ENCODE measurements around the gene DNER.

DNER gene

DNA sequence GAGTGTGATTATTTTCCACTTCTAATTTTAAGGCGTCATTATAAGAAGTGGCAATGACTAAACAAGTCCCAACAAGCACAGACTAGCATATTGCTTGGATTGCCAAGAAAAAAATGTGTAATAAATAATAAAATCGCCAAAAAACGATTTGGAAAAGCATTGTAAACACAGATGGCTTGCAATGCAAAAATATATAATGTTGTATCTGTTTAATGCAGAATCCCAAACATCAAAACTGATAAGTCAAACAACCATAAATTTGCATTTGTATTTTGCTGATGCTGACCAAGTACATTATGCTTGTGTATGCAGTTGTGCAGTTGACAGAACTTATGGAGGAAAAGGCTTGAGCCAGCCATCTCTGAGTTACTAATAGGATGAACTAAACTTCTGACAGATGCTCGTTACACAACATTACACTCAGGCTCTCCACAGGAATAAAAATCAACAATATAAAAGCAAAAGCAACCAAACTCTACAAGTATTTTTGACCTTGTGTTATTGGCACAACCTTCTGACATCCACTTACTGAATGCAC lies 68.1 kb downstream of the DNER start:
- no peak for DNase-seq (ENCODE audit: low spot score)
- in situ Hi-C loops (cut with MboI; ENCODE audit: low pct_unique_long_range_greater_than_20kb, low sequenced_read_pairs, unreplicated experiment) = no loop called here
- TF ChIP-seq, protein P1, sequence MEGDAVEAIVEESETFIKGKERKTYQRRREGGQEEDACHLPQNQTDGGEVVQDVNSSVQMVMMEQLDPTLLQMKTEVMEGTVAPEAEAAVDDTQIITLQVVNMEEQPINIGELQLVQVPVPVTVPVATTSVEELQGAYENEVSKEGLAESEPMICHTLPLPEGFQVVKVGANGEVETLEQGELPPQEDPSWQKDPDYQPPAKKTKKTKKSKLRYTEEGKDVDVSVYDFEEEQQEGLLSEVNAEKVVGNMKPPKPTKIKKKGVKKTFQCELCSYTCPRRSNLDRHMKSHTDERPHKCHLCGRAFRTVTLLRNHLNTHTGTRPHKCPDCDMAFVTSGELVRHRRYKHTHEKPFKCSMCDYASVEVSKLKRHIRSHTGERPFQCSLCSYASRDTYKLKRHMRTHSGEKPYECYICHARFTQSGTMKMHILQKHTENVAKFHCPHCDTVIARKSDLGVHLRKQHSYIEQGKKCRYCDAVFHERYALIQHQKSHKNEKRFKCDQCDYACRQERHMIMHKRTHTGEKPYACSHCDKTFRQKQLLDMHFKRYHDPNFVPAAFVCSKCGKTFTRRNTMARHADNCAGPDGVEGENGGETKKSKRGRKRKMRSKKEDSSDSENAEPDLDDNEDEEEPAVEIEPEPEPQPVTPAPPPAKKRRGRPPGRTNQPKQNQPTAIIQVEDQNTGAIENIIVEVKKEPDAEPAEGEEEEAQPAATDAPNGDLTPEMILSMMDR (IDR thresholded peaks at IDR 0.05; ENCODE audit: extremely low read depth, insufficient read depth, missing control alignments) = no peak

DNA sequence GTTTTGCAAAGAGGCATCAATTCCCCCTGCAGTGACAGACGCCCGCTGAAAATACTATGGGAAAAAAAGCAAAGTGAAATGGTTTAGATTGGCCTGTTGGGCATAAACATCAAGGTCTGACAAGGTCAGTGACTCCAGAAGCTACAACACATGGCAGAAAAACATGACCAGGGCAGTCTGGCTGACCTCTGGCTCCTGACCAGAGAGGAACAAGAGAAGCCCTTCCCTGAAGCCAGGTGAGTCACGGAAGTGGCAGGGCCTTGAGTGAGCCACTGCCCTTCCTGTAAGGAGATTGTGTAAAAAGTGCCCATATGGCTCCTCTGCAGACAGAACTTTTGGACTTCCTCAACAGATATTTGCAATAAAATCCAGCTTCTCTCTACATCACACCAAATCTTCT lies 72.0 kb downstream of the DNER start:
- in situ Hi-C loops (cut with MboI; ENCODE audit: low pct_unique_long_range_greater_than_20kb, low sequenced_read_pairs, unreplicated experiment) = no loop called here
- TF ChIP-seq, protein P1 (IDR thresholded peaks at IDR 0.05; ENCODE audit: extremely low read depth, insufficient read depth, missing control alignments) = no peak
- no peak for DNase-seq (ENCODE audit: low spot score)

DNA sequence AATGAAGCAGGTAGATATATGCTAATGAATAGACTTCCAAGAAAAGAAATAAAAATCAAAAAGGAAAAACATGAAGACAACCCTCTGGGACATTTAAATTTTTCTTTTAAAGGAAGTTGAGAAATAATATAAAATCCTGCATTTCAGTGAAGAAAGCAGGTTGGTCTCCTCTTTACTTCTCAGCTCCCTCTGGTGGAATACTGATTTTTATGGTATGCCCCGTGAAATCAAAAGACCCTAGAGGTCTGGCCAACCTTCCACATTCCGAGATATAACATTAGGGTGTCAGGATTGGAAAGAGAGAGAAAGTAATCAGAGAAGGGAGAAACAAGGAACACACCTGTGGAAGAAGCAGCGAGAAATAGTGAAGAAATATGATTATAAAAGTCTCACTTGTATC lies 72.7 kb downstream of the DNER start:
- in situ Hi-C loops (cut with MboI; ENCODE audit: low pct_unique_long_range_greater_than_20kb, low sequenced_read_pairs, unreplicated experiment) = no loop called here
- DNase-seq (ENCODE audit: low spot score) = no peak
- TF ChIP-seq, protein P1 (IDR thresholded peaks at IDR 0.05; ENCODE audit: extremely low read depth, insufficient read depth, missing control alignments) = no peak

DNA sequence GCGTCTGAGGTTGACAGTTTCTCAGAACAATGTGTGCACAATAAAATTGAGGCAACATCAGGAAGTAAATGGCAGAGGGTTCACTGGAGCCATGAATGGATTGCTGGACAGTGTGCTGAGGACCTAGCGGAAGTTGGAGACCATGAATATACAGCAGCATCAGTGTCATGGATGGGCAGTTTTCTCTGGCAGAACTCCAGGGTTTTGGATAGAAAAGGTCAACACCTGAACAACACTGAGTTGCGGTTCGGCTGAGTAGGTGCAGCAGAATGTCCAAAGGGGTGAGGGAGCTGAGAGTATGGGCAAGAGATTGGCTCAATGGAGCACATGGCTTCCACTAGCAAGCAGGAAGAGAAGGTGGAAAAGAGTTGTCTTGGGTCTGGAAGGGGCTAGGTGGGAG lies 73.7 kb downstream of the DNER start:
- in situ Hi-C loops (cut with MboI; ENCODE audit: low pct_unique_long_range_greater_than_20kb, low sequenced_read_pairs, unreplicated experiment) = no loop called here
- TF ChIP-seq, protein P1 (IDR thresholded peaks at IDR 0.05; ENCODE audit: extremely low read depth, insufficient read depth, missing control alignments) = no peak
- DNase-seq (ENCODE audit: low spot score) = no peak

DNA sequence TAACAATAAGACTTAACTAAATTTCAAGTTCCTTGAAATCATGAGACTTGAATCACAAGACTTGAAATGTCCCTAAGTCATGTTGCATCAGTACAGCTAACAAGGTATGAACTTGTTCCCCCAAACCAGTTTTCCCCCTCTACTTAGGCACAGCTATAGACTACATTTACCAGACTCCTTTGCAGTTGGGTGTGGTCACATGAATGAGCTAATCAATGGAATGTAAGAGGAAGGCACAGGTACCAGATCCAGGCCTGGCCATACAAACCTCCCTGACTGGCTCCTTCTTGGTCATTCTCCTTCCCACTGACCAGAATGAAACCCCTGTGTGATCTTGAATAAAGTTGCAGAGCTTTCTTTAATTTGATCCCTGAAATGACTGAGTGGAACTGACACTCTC lies 77.8 kb downstream of the DNER start:
- TF ChIP-seq, protein P1 (IDR thresholded peaks at IDR 0.05; ENCODE audit: extremely low read depth, insufficient read depth, missing control alignments) = no peak
- in situ Hi-C loops (cut with MboI; ENCODE audit: low pct_unique_long_range_greater_than_20kb, low sequenced_read_pairs, unreplicated experiment) = no loop called here
- DNase-seq (ENCODE audit: low spot score) = no peak

DNA sequence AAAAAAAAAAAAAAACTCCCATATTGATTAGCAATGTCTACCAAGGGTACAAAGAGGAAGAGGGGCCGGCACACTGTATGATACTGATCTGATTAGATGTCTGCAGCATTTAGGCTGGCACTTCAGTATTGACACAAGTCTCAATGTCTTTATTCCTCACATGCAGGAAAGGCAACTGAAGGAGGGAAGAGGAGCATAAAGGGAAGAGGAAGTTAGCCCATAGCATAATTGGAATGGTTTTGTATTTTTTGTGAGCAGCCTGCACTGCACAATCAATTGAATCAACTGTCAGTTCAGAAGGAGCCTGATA lies 79.0 kb downstream of the DNER start:
- no peak for DNase-seq (ENCODE audit: low spot score)
- in situ Hi-C loops (cut with MboI; ENCODE audit: low pct_unique_long_range_greater_than_20kb, low sequenced_read_pairs, unreplicated experiment) = no loop called here
- TF ChIP-seq, protein P1 (IDR thresholded peaks at IDR 0.05; ENCODE audit: extremely low read depth, insufficient read depth, missing control alignments) = no peak

All from GM13977 (cell line).